ENCODE results near the gene ZDHHC14.
"Not testable (repeated sequence)": the region's sequence is repeated elsewhere in the genome, so short reads cannot be mapped to it uniquely, and the experiment has no call there.

Gene ZDHHC14

DNA sequence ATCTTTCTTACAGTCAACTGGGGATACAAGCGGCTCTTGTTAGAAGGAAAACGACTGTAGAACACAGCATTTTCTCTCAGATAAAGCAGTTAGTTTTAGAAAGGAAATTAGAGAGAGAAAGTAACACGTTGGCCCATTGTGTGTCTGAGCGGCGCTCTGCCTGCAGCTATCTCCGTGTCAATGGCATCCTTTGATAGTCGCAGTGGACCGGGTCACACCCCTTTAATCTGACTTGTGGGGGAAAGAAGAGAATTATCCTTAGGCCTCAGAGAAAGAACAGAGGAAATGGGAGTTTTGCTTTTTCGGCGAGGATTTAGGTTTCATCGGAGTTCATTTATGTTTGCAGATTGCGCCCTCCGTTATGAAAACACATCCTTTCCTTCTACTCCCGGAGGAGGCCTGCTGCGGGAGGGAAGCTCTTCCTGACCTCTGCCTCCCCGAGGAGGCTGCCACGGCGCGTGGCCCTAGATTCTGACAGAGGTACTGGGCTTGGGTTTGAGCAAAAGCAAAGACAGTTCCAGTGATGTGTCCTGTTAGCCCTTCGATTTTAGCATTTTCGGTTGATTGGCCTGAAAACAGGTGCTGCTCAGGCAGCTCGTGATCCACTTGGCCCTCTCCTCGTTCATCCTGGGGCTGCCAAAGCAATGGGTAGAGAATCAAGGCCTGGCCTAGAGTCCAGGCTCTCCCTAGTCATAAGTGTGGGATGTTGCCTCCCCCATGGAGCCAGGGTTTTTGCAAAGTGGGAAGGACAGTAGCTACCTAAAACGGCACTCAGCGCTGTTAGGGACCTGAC, 74.9 kb downstream of the ZDHHC14 start:
- Histone ChIP-seq H3K36me3 (ENCODE audit: control insufficient read depth, insufficient read depth, low read length) (no peaks in the 10 kb centered on the region), H3K27ac (ENCODE audit: low read depth, low read length) (no peak overlapping the region), H3K4me3 (ENCODE audit: low read length) (no peak overlapping the region), H3K9ac (ENCODE audit: low read length) (no peak overlapping the region), H3K27me3 (ENCODE audit: control insufficient read depth, insufficient read depth, low read length) (no peaks in the 10 kb centered on the region), H3K4me1 (ENCODE audit: control insufficient read depth, insufficient read depth, low read length) (no peaks in the 10 kb centered on the region)

DNA sequence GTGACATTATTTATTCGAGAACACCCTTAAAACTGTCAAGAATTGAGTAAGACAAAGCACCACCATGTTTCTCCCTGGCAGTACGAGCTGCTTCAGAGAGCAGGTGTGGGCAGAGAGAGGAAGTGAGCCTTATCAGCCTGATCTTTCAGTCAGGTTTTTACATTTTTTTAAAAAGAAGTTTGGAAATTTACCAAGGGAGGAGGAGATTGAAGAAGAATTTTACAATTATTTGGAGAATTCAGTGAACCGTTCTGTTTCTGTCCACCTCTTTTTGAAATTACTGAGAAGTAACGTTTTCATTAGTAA, 75.5 kb downstream of the ZDHHC14 start:
- H3K4me3 ChIP-seq (ENCODE audit: low read length), result no peak overlapping the region
- no peaks in the 10 kb centered on the region for H3K36me3 ChIP-seq (ENCODE audit: control insufficient read depth, insufficient read depth, low read length)
- no peak overlapping the region for H3K9ac ChIP-seq (ENCODE audit: low read length)
- H3K4me1 ChIP-seq (ENCODE audit: control insufficient read depth, insufficient read depth, low read length), result no peaks in the 10 kb centered on the region
- no peaks in the 10 kb centered on the region for H3K27me3 ChIP-seq (ENCODE audit: control insufficient read depth, insufficient read depth, low read length)
- no peak overlapping the region for H3K27ac ChIP-seq (ENCODE audit: low read depth, low read length)

DNA sequence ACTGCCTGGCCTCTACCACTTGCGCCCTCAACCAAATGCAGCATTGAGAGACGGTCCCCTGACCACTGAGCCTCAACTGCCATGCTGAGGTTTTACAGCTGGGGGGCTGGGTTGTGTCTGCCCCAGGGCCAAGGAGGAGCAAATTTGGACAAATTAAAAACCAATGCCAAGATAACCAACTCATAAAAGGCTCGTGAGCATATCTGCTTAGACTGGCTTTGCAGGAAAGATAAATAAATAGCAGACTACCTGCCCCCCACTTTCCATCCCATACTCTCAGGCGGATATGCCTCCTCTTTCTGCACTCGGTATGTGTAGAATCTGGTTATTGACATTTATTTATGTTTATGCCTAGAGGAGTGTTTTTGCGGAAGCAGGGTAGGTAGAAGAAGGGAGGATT, 76.8 kb downstream of the ZDHHC14 start:
- H3K36me3 ChIP-seq (ENCODE audit: control insufficient read depth, insufficient read depth, low read length), result no peaks in the 10 kb centered on the region

DNA sequence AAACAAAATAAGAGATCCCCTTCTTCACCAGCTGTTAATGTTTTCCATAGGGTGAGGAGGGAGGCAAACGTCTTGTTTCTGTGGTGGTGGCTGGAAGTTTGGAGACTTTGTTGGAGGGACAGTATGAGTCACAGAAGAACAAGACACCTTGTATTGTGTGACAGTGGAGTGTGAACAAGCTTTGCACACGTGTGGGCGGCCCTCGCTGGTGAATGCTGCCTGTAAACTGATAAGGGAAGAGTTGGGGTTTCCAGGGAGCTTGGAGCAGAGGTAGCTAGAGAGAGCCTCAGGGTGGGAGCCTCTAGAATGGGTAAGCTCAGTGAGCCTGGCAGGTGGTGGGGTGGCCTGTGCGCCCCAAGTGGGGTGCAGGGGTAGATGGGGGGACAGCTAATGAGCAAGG, 78.3 kb downstream of the ZDHHC14 start:
- H3K36me3 ChIP-seq (ENCODE audit: control insufficient read depth, insufficient read depth, low read length), result no peaks in the 10 kb centered on the region
- no peak overlapping the region for H3K9ac ChIP-seq (ENCODE audit: low read length)
- no peaks in the 10 kb centered on the region for H3K4me1 ChIP-seq (ENCODE audit: control insufficient read depth, insufficient read depth, low read length)
- H3K4me3 ChIP-seq (ENCODE audit: low read length), result no peak overlapping the region
- H3K27me3 ChIP-seq (ENCODE audit: control insufficient read depth, insufficient read depth, low read length), result no peaks in the 10 kb centered on the region
- H3K27ac ChIP-seq (ENCODE audit: low read depth, low read length), result no peak overlapping the region

More for the DNA sequence above, 76.8 kb downstream of the ZDHHC14 start:
- Histone ChIP-seq H3K4me3 (ENCODE audit: low read length) (no peak overlapping the region), H3K27ac (ENCODE audit: low read depth, low read length) (no peak overlapping the region), H3K27me3 (ENCODE audit: control insufficient read depth, insufficient read depth, low read length) (no peaks in the 10 kb centered on the region), H3K9ac (ENCODE audit: low read length) (no peak overlapping the region), H3K4me1 (ENCODE audit: control insufficient read depth, insufficient read depth, low read length) (no peaks in the 10 kb centered on the region)

DNA sequence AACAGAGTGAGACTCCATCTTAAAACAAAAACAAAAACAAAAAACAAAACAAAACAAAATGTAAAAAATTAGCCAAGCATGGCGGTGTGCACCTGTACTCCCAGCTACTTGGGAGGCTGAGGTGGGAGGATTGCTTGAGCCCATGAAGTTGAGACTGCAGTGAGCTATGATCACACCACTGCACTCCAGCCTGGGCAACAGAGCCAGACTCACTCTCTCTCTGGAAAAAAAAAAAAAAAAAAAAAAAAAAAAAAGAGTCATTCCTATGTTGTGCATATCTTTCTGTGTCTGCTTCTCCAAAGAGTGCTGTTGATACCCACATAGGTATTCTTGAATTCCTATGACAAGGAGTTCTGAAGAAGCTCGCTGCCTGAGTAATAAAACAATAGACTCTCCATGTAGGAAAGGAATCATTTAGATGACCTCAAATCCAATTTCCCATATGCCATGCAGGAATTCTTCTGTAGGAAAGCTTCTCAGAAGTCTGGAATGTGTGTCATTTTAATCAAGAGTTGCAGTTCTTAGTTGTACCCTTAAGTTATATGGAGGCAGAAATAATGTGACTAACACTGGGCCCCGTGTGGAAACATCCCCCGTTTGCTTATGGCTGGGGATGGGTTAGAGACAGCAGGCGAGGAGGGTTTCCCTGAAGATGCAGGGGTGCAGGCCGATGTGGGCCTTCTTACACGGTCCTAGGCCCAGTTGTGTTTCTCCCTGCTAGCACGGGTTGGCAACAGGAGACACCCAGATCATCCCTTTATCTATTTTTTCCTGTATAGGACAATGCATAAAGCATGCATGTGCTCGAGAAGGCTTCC, 79.4 kb downstream of the ZDHHC14 start:
- Histone ChIP-seq H3K4me3 (ENCODE audit: low read length) (no peak overlapping the region), H3K27me3 (ENCODE audit: control insufficient read depth, insufficient read depth, low read length) (no peaks in the 10 kb centered on the region), H3K4me1 (ENCODE audit: control insufficient read depth, insufficient read depth, low read length) (no peaks in the 10 kb centered on the region), H3K36me3 (ENCODE audit: control insufficient read depth, insufficient read depth, low read length) (no peaks in the 10 kb centered on the region), H3K27ac (ENCODE audit: low read depth, low read length) (no peak overlapping the region), H3K9ac (ENCODE audit: low read length) (no peak overlapping the region)

DNA sequence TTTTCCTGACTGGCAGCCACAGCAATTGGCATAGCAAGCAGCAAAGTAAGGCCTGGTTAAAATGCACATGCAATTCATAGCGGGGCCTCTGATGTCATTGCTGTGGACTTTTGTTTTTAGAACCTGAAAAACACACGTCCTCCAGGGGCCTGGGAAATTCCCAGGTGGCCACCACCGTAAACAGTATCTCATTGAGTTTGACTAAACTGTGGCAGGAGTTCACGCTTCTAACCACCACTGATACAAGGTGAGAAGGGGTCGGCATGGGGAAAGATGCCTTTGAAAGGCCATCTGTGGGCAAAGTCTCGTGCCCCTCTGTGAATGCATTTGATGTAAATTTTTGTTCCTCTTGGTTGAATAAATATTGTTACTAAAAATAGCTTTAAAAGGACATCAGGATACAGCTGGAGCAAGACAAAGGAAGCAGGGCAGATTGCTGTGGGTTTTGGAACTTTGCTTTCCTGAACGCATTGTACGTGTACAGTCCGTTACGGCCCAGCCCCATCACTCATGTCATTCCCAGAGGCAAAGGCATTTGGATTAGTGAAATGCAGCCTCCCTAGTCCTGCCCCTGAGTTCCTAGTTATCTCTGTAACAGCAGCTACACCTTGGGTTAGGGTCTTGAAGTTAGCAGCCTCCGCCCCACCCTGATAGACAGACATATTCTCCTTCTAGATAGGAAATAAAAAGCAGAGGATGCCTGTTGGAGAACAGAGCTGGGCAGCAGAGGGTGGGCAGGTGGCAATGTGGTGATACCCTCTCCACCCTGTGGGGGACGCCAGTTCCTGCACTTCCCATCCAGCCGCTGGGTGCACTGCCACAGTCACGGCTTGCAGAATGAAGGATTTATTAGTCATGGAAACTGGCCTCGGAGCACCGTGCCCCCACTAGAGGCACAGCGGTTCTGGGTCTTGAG, 80.3 kb downstream of the ZDHHC14 start:
- H3K9ac ChIP-seq (ENCODE audit: low read length), result no peak overlapping the region
- no peaks in the 10 kb centered on the region for H3K4me1 ChIP-seq (ENCODE audit: control insufficient read depth, insufficient read depth, low read length)
- no peak overlapping the region for H3K27ac ChIP-seq (ENCODE audit: low read depth, low read length)
- H3K36me3 ChIP-seq (ENCODE audit: control insufficient read depth, insufficient read depth, low read length), result no peaks in the 10 kb centered on the region
- no peak overlapping the region for H3K4me3 ChIP-seq (ENCODE audit: low read length)
- no peaks in the 10 kb centered on the region for H3K27me3 ChIP-seq (ENCODE audit: control insufficient read depth, insufficient read depth, low read length)

DNA sequence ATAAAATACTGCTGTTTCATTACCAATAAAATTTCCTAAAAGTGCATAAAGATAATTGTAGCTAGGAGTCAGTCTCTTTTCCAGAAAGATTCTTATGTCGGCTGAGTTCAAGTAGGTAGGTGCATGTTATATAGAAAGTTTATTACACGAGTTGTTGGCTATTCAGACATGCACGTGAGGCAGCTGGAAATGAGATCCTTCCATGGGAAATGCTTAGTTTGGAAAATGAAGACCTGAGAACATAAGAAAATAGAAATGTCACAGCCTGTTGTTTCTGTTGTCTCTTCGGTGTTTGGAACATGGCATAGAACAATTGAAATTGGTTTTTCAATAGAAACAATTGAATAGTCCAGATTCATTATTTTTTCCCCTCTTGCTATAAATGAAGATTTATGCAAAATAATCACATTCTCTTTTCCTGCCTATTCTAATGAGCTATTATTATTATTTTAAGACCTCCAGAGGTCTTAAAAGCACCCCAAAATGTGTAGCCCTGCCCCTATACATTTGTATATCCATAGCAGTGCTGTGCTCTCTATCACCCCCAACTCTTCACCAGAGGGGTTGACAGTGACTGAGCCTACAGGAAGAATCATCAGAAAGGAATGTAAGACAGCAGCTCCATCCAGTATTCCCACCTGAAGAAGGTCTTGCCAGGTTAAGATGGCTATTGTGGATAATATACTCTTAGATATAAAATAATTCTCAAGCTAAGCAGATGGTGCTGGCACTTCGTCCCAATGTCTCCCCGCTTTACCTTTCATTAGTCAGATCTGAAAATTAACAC, 82.2 kb downstream of the ZDHHC14 start:
- Histone ChIP-seq H3K4me3 (ENCODE audit: low read length) (no peak overlapping the region), H3K27ac (ENCODE audit: low read depth, low read length) (no peak overlapping the region), H3K9ac (ENCODE audit: low read length) (no peak overlapping the region), H3K27me3 (ENCODE audit: control insufficient read depth, insufficient read depth, low read length) (no peaks in the 10 kb centered on the region), H3K36me3 (ENCODE audit: control insufficient read depth, insufficient read depth, low read length) (no peaks in the 10 kb centered on the region), H3K4me1 (ENCODE audit: control insufficient read depth, insufficient read depth, low read length) (no peaks in the 10 kb centered on the region)

DNA sequence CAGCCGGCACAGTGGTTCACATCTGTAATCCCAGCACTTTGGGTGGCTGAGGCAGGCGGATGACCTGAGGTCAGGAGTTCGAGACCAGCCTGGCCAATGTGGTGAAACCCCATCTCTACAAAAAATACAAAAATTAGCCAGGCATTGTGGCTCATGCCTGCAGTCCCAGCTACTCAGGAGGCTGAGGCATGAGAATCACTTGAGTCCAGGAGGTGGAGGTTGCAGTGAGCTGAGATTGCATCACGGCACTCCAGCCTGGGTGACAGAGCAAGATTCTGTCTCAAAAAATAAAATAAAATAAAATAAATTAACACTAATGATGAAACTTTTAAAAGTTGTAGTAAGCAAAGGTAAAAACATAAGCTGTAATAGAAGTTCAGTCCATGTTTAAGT, 82.7 kb downstream of the ZDHHC14 start:
- not testable (repeated sequence) for H3K9ac ChIP-seq (ENCODE audit: low read length); H3K36me3 ChIP-seq (ENCODE audit: control insufficient read depth, insufficient read depth, low read length)

DNA sequence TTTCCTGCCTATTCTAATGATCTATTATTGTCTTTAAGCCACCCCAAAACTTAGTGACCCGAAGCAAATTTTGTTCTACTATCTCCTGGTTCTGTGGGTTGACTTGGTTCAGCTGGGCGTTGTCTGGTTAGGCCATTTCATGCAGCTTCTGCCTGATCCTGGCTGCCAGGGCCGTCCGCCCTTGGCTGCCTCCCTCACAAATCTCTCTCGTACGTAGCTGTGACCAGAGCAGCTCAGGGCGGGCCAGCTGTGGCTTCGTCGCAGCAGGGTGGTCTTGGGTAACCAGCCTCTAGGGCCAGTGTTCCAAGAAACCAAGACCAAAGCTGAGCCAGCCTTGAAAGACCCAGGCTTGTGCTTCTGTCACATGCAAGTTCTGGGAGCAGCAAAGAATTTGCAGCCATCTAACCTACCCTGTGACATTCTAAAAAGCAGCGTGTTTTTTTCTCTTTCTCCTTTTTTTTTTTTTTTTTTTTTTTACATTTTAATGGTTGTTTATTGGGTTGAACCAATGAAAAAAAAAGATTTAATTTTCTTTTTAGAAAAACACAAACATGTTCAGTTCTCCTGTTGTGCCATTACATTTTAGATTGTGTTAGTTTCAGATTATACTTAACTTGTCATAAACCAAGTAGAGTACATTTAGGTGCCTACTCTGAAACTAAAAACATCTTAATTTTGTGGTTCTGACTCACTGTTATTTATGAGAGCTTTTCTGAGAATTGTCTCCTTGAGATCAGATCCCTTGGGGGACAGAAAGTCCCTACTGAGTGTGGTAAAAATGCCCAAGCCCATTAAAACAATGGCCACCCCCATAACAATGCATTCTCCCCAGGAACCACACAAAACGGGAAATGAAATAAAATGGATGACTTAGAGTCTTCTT, 83.9 kb downstream of the ZDHHC14 start:
- H3K27ac ChIP-seq (ENCODE audit: low read depth, low read length), result no peak overlapping the region
- no peaks in the 10 kb centered on the region for H3K27me3 ChIP-seq (ENCODE audit: control insufficient read depth, insufficient read depth, low read length)
- no peaks in the 10 kb centered on the region for H3K36me3 ChIP-seq (ENCODE audit: control insufficient read depth, insufficient read depth, low read length)
- no peak overlapping the region for H3K9ac ChIP-seq (ENCODE audit: low read length)
- H3K4me3 ChIP-seq (ENCODE audit: low read length), result no peak overlapping the region
- no peaks in the 10 kb centered on the region for H3K4me1 ChIP-seq (ENCODE audit: control insufficient read depth, insufficient read depth, low read length)

More for the DNA sequence above, 82.7 kb downstream of the ZDHHC14 start:
- H3K4me1 ChIP-seq (ENCODE audit: control insufficient read depth, insufficient read depth, low read length); H3K27ac ChIP-seq (ENCODE audit: low read depth, low read length); H3K4me3 ChIP-seq (ENCODE audit: low read length); H3K27me3 ChIP-seq (ENCODE audit: control insufficient read depth, insufficient read depth, low read length): not testable (repeated sequence)

DNA sequence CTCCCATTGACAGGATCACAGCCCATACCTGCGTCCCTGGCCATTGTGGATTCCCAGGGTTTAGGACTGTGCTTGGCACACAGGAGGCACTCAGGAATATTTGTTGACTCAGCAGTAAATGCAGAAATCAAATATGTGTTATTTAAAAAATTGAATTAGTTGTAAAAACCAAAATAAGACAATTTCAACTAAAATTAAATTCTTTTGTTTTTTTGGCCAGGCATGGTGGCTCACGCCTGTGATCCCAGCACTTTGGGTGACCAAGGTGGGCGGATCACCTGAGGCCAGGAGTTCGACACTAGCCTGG, 85.3 kb downstream of the ZDHHC14 start:
- H3K27me3 ChIP-seq (ENCODE audit: control insufficient read depth, insufficient read depth, low read length), result no peaks in the 10 kb centered on the region

DNA sequence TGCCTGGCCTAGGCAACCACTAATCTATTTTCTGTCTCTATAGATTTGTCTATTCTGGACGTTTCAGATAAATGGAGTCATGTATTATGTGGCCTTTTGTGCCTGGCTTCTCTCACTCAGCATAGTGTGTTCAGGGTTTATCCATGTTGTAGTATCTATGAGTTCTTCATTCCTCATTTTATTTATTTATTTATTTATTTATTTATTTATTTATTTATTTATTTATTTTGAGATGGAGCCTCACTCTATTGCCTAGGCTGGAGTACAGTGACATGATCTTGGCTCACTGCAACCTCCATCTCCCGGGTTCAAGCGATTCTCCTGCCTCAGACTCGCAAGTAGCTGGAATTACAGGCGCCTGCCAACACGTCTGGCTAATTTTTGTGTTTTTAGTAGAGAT, 86.3 kb downstream of the ZDHHC14 start:
- not testable (repeated sequence) for H3K27ac ChIP-seq (ENCODE audit: low read depth, low read length); H3K36me3 ChIP-seq (ENCODE audit: control insufficient read depth, insufficient read depth, low read length); H3K4me3 ChIP-seq (ENCODE audit: low read length); H3K9ac ChIP-seq (ENCODE audit: low read length); H3K4me1 ChIP-seq (ENCODE audit: control insufficient read depth, insufficient read depth, low read length); H3K27me3 ChIP-seq (ENCODE audit: control insufficient read depth, insufficient read depth, low read length)

More for the DNA sequence above, 85.3 kb downstream of the ZDHHC14 start:
- no peaks in the 10 kb centered on the region for H3K36me3 ChIP-seq (ENCODE audit: control insufficient read depth, insufficient read depth, low read length)
- no peak overlapping the region for H3K9ac ChIP-seq (ENCODE audit: low read length)
- no peak overlapping the region for H3K4me3 ChIP-seq (ENCODE audit: low read length)
- H3K27ac ChIP-seq (ENCODE audit: low read depth, low read length), result no peak overlapping the region
- H3K4me1 ChIP-seq (ENCODE audit: control insufficient read depth, insufficient read depth, low read length), result no peaks in the 10 kb centered on the region
